ENCODE results near the gene SEPTIN10.

DNA sequence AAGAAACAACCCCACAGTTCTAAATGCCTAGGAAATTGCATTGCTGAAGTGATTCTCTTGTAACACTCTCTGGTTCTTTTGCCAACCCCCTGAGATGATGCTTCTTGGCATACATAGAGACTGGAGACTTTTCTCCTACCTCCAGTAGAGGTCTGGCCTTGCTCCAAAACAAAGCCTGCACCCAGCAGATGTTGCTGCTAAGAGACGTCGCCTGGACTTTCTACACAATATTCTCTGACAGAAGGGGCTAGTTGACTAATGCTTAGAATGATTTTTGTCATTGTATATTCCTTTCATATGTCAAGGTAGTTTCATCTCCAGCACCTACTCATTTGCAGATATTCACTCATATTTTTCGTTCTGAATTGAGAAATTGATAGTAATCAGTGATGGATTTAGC, 25.0 kb upstream of the SEPTIN10 start:
- TF ChIP-seq RBAK (tag by site-specific recombination; IDR thresholded peaks at IDR 0.05) (no peak), ZNF184 (tag by site-specific recombination; IDR thresholded peaks at IDR 0.05) (no peak), PATZ1 (tag by site-specific recombination; IDR thresholded peaks at IDR 0.05) (no peak), ZNF335 (tag by site-specific recombination; conservative IDR thresholded peaks at IDR 0.05) (no peak), ZNF24 (tag by site-specific recombination; IDR thresholded peaks at IDR 0.05) (no peak), ZNF112 (tag by site-specific recombination; IDR thresholded peaks at IDR 0.05) (no peak), ZNF18 (tag by site-specific recombination; IDR thresholded peaks at IDR 0.05) (no peak), REST (tag by site-specific recombination; IDR thresholded peaks at IDR 0.05) (no peak), ZNF114 (tag by site-specific recombination; IDR thresholded peaks at IDR 0.05) (no peak)
- TF ChIP-seq, protein P1, sequence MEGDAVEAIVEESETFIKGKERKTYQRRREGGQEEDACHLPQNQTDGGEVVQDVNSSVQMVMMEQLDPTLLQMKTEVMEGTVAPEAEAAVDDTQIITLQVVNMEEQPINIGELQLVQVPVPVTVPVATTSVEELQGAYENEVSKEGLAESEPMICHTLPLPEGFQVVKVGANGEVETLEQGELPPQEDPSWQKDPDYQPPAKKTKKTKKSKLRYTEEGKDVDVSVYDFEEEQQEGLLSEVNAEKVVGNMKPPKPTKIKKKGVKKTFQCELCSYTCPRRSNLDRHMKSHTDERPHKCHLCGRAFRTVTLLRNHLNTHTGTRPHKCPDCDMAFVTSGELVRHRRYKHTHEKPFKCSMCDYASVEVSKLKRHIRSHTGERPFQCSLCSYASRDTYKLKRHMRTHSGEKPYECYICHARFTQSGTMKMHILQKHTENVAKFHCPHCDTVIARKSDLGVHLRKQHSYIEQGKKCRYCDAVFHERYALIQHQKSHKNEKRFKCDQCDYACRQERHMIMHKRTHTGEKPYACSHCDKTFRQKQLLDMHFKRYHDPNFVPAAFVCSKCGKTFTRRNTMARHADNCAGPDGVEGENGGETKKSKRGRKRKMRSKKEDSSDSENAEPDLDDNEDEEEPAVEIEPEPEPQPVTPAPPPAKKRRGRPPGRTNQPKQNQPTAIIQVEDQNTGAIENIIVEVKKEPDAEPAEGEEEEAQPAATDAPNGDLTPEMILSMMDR (tag by site-specific recombination; IDR thresholded peaks at IDR 0.05): no peak
- TF ChIP-seq, protein P2, sequence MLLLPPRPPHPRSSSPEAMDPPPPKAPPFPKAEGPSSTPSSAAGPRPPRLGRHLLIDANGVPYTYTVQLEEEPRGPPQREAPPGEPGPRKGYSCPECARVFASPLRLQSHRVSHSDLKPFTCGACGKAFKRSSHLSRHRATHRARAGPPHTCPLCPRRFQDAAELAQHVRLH (tag by site-specific recombination; IDR thresholded peaks at IDR 0.05): no peak
- TF ChIP-seq, protein P3, sequence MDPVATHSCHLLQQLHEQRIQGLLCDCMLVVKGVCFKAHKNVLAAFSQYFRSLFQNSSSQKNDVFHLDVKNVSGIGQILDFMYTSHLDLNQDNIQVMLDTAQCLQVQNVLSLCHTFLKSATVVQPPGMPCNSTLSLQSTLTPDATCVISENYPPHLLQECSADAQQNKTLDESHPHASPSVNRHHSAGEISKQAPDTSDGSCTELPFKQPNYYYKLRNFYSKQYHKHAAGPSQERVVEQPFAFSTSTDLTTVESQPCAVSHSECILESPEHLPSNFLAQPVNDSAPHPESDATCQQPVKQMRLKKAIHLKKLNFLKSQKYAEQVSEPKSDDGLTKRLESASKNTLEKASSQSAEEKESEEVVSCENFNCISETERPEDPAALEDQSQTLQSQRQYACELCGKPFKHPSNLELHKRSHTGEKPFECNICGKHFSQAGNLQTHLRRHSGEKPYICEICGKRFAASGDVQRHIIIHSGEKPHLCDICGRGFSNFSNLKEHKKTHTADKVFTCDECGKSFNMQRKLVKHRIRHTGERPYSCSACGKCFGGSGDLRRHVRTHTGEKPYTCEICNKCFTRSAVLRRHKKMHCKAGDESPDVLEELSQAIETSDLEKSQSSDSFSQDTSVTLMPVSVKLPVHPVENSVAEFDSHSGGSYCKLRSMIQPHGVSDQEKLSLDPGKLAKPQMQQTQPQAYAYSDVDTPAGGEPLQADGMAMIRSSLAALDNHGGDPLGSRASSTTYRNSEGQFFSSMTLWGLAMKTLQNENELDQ (tag by site-specific recombination; IDR thresholded peaks at IDR 0.05; ENCODE audit: low read depth): no peak
